CD14-positive monocyte (primary cell): ENCODE data around the gene CERKL. TPM values are rescaled to one million over a fixed set of nuclear protein-coding genes. Genes with fewer than 3 reads are reported as not detected.

Experiments used
- DNase-seq, 3 donors: peaks; one replicate each; pipeline ENCODE4 v3.0.0-alpha.2; 2011 to 2022
- H2AFZ ChIP-seq: 2 replicates; pipeline ENCODE4 v1.6.0; 2012; ENCODE audit warnings: mild to moderate bottlenecking, low read depth, low read length, inconsistent platforms; ENCODE audit not compliant: insufficient read depth, poor library complexity, severe bottlenecking
- H3K27ac ChIP-seq, 2 donors: 1 replicate in 1 of 2; 2 replicates in 1 of 2; pipeline ENCODE4 v1.5.1; 2012 to 2013; ENCODE audit warnings: low read length in 2 of 2, control low read depth in 1 of 2, inconsistent platforms in 1 of 2, low read depth in 1 of 2, mild to moderate bottlenecking in 1 of 2
- H3K27me3 ChIP-seq, 2 donors: one replicate each; pipeline versions ENCODE4 v1.6.0 to v1.6.1; 2011 to 2013; ENCODE audit warnings: low read length in 2 of 2; ENCODE audit not compliant: control insufficient read depth in 2 of 2, insufficient read depth in 2 of 2
- H3K36me3 ChIP-seq, 2 donors: replicated peaks in 1 of 2; 1 replicate in 1 of 2; 2 replicates in 1 of 2; pipeline versions ENCODE4 v1.5.1 to v1.6.1; 2012 to 2013; ENCODE audit warnings: low read length in 2 of 2, control low read depth in 1 of 2, inconsistent platforms in 1 of 2, mild to moderate bottlenecking in 1 of 2; ENCODE audit not compliant: insufficient read depth in 2 of 2, control insufficient read depth in 1 of 2
- H3K4me1 ChIP-seq, 2 donors: 1 replicate in 1 of 2; 2 replicates in 1 of 2; pipeline versions ENCODE4 v1.5.1 to v1.6.1; 2012 to 2013; ENCODE audit warnings: low read length in 2 of 2, control low read depth in 1 of 2, inconsistent platforms in 1 of 2, mild to moderate bottlenecking in 1 of 2, moderate library complexity in 1 of 2; ENCODE audit not compliant: insufficient read depth in 2 of 2, control insufficient read depth in 1 of 2
- H3K4me2 ChIP-seq: replicated peaks from 2 replicates; pipeline ENCODE3; 2012; ENCODE audit warnings: low read length, moderate library complexity, mild to moderate bottlenecking; ENCODE audit not compliant: poor library complexity, severe bottlenecking; ENCODE audit errors: extremely low read depth
- H3K4me3 ChIP-seq, 3 experiments: fragments of 200-600 bp in 1 of 3; sonication (generic) in 1 of 3; replicated peaks in 1 of 3; 1 replicate in 2 of 3; 2 replicates in 1 of 3; pipeline ENCODE4 v1.5.1; 2011 to 2013; ENCODE audit warnings: low read length in 3 of 3, mild to moderate bottlenecking in 3 of 3, control low read depth in 2 of 3, low read depth in 2 of 3, inconsistent platforms in 1 of 3, moderate library complexity in 1 of 3
- H3K79me2 ChIP-seq: 2 replicates; pipeline ENCODE4 v1.6.0; 2012; ENCODE audit warnings: mild to moderate bottlenecking, control low read depth, inconsistent platforms, low read length, moderate library complexity; ENCODE audit not compliant: insufficient read depth
- H3K9ac ChIP-seq: 2 replicates; pipeline ENCODE4 v1.6.0; 2017; ENCODE audit warnings: low read length, mild to moderate bottlenecking; ENCODE audit not compliant: insufficient read depth, poor library complexity, severe bottlenecking
- H3K9me3 ChIP-seq, 2 donors: replicated peaks in 1 of 2; 1 replicate in 1 of 2; 2 replicates in 1 of 2; pipeline versions ENCODE4 v1.5.1 to v1.6.1; 2012 to 2013; ENCODE audit warnings: low read length in 2 of 2, control low read depth in 1 of 2; ENCODE audit not compliant: control insufficient read depth in 1 of 2, insufficient read depth in 1 of 2
- H4K20me1 ChIP-seq: 2 replicates; pipeline ENCODE4 v1.6.0; 2012; ENCODE audit warnings: mild to moderate bottlenecking, low read length, control low read depth, moderate library complexity; ENCODE audit not compliant: insufficient read depth
- H3K27ac Mint-ChIP-seq, 7 donors: one replicate each; pipeline ENCODE4 v1.8.0; 2020; ENCODE audit warnings: mild to moderate bottlenecking in 7 of 7, mixed read lengths in 7 of 7, moderate library complexity in 6 of 7, inconsistent platforms in 2 of 7
- H3K27me3 Mint-ChIP-seq, 3 donors: one replicate each; pipeline ENCODE4 v1.8.0; 2021 to 2022; ENCODE audit warnings: low read depth in 3 of 3, mild to moderate bottlenecking in 3 of 3, mixed read lengths in 3 of 3, moderate library complexity in 3 of 3, inconsistent platforms in 1 of 3
- H3K36me3 Mint-ChIP-seq, 2 donors: one replicate each; pipeline ENCODE4 v1.8.0; 2020; ENCODE audit warnings: mixed read lengths in 2 of 2, inconsistent platforms in 1 of 2, mild to moderate bottlenecking in 1 of 2
- H3K4me1 Mint-ChIP-seq: one replicate; pipeline ENCODE4 v1.8.0; 2020; ENCODE audit warnings: mild to moderate bottlenecking, mixed read lengths
- H3K4me3 Mint-ChIP-seq, 2 donors: one replicate each; pipeline ENCODE4 v1.8.0; 2020; ENCODE audit warnings: mild to moderate bottlenecking in 2 of 2, mixed read lengths in 2 of 2, moderate library complexity in 1 of 2
- H3K9me3 Mint-ChIP-seq, 7 donors: one replicate each; pipeline ENCODE4 v1.8.0; 2020 to 2022; ENCODE audit warnings: mixed read lengths in 7 of 7, mild to moderate bottlenecking in 6 of 7, moderate library complexity in 6 of 7, inconsistent platforms in 2 of 7
- WGBS: methylation state at CpG from one replicate; pipeline ENCODE4 v1.1.5; 2013; ENCODE audit warnings: missing lambda C conversion rate; ENCODE audit not compliant: insufficient coverage; 5-methylcytosine and 5-hydroxymethylcytosine counted together
- intact Hi-C, 2 donors: fragments of 100-400 bp; cut with micrococcal nuclease; formaldehyde crosslinking; loops; one replicate each; pipeline versions ENCODE4 v1.15.0 to v1.15.1; 2023
- polyA plus RNA-seq, 3 donors: library from polyadenylated mRNA; depleted of rRNA in 1 of 3; unstranded in 2 of 3; stranded (reverse) in 1 of 3; fragments of 300-500 nt in 2 of 3; fragments of >200 nt in 1 of 3; fragmentation: Illumina TruSeq in 2 of 3; gene quantifications; 1 replicate in 2 of 3; 2 replicates in 1 of 3; pipeline ENCODE4 v1.2.3, GENCODE V29; 2012 to 2021
- TF ChIP-seq, protein P1 (sequence below): fragments of 200-600 bp; IDR thresholded peaks from one replicate; pipeline ENCODE4 v1.8.0; 2022; ENCODE audit warnings: antibody characterized with exemption, mild to moderate bottlenecking

The CERKL gene
- polyA plus RNA-seq, 3 donors = 0.12 to 16.3 (median 8.6) TPM

- DNase-seq = no peak
- H3K27ac ChIP-seq = no peak overlapping the region
- H2AFZ ChIP-seq = no peak overlapping the region
- no peaks in the 10 kb centered on the region for H3K9me3 Mint-ChIP-seq
- H3K9me3 ChIP-seq = no peaks in the 10 kb centered on the region
- no peak overlapping the region for H3K4me3 ChIP-seq
- H4K20me1 ChIP-seq = no peaks in the 10 kb centered on the region
- H3K27me3 Mint-ChIP-seq = peaks cover 10 to 33% (median 21%) of the 10 kb centered on the region in 3 donors
- no peaks in the 10 kb centered on the region for H3K36me3 ChIP-seq
- peaks cover 0 to 2% of the 10 kb centered on the region in 2 donors for H3K36me3 Mint-ChIP-seq
- H3K79me2 ChIP-seq = no peaks in the 10 kb centered on the region
- no peak overlapping the region for H3K4me3 Mint-ChIP-seq
- WGBS = 82% methylated on average over 4 of the region's 4 CpGs
- H3K4me1 ChIP-seq = peaks cover 12% of the 10 kb centered on the region in 2 donors
- peaks cover 14% of the 10 kb centered on the region for H3K4me1 Mint-ChIP-seq
- H3K9ac ChIP-seq = no peak overlapping the region
- H3K27me3 ChIP-seq = peaks cover 8 to 27% of the 10 kb centered on the region in 2 donors
- no peak overlapping the region for H3K27ac Mint-ChIP-seq
- no peak overlapping the region for H3K4me2 ChIP-seq
- intact Hi-C loops = no loop called here
- TF ChIP-seq, protein P1, sequence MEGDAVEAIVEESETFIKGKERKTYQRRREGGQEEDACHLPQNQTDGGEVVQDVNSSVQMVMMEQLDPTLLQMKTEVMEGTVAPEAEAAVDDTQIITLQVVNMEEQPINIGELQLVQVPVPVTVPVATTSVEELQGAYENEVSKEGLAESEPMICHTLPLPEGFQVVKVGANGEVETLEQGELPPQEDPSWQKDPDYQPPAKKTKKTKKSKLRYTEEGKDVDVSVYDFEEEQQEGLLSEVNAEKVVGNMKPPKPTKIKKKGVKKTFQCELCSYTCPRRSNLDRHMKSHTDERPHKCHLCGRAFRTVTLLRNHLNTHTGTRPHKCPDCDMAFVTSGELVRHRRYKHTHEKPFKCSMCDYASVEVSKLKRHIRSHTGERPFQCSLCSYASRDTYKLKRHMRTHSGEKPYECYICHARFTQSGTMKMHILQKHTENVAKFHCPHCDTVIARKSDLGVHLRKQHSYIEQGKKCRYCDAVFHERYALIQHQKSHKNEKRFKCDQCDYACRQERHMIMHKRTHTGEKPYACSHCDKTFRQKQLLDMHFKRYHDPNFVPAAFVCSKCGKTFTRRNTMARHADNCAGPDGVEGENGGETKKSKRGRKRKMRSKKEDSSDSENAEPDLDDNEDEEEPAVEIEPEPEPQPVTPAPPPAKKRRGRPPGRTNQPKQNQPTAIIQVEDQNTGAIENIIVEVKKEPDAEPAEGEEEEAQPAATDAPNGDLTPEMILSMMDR = no peak
Observed at GRCh38 chr2:181658444-181658843, 1.5 kb upstream of the CERKL start.

GRCh38 chr2:181657379-181657778 lies 474 bp upstream of the CERKL start:
- Histone ChIP-seq H4K20me1 (no peaks in the 10 kb centered on the region), H3K9ac (no peak overlapping the region), H3K4me3 (peak overlapping the region in 2 of 3 experiments; percentile 57 to 76), H3K27me3 (peaks cover 8 to 29% of the 10 kb centered on the region in 2 donors), H3K4me2 (peak overlapping the region; percentile 81), H3K9me3 (no peaks in the 10 kb centered on the region), H3K27ac (no peak overlapping the region), H3K36me3 (no peaks in the 10 kb centered on the region), H3K4me1 (peaks cover 12% of the 10 kb centered on the region in 2 donors), H2AFZ (peak overlapping the region; percentile 85), H3K79me2 (no peaks in the 10 kb centered on the region)
- intact Hi-C loops = no loop called here
- no peak overlapping the region for H3K27ac Mint-ChIP-seq
- DNase-seq = no peak
- TF ChIP-seq, protein P1 = no peak
- H3K4me1 Mint-ChIP-seq = peaks cover 14% of the 10 kb centered on the region
- H3K27me3 Mint-ChIP-seq = peaks cover 10 to 33% (median 24%) of the 10 kb centered on the region in 3 donors
- peaks cover 0 to 2% of the 10 kb centered on the region in 2 donors for H3K36me3 Mint-ChIP-seq
- 100% methylated on average over 1 of the region's 4 CpGs for WGBS
- peak overlapping the region; percentile 83 to 90 for H3K4me3 Mint-ChIP-seq
- no peaks in the 10 kb centered on the region for H3K9me3 Mint-ChIP-seq
